H1 (cell line): ENCODE measurements around the gene JAKMIP1. TPM values are rescaled to one million over a fixed set of nuclear protein-coding genes. Genes with fewer than 3 reads are reported as not detected.

Experiments used
- CTCF ChIA-PET: fragments of 300-600 bp; sonication (Branson Sonifier 250); formaldehyde crosslinking; loops from one replicate; lab custom pipeline; 2021; ENCODE audit not compliant: partially characterized antibody; lab: Charles Lee
- POLR2A ChIA-PET: fragments of 300-600 bp; sonication (Branson Sonifier 250); formaldehyde crosslinking; loops from one replicate; lab custom pipeline; 2021; ENCODE audit warnings: inconsistent platforms; ENCODE audit not compliant: partially characterized antibody; lab: Charles Lee
- DNase-seq, 2 experiments: peaks; one replicate each; pipeline versions ENCODE4 v3.0.0 to v3.0.0-alpha.2; 2010 to 2022; ENCODE audit warnings: low spot score in 2 of 2, low read depth in 1 of 2, mixed read lengths in 1 of 2
- FAIRE-seq: peaks from 2 replicates; lab custom pipeline; 2011; peaks lifted over from hg19 to GRCh38; lab: Jason Lieb, UNC
- H2AFZ ChIP-seq: 2 replicates; pipeline ENCODE4 v1.8.1; 2012; ENCODE audit warnings: low read length, inconsistent platforms
- H2AK5ac ChIP-seq: 2 replicates; pipeline ENCODE4 v1.6.1; 2013; ENCODE audit warnings: low read depth, low read length
- H2BK120ac ChIP-seq: replicated peaks from 2 replicates; pipeline ENCODE3; 2013; ENCODE audit warnings: low read depth, low read length, inconsistent platforms
- H2BK12ac ChIP-seq: 2 replicates; pipeline ENCODE4 v1.6.1; 2013; ENCODE audit warnings: low read depth, low read length
- H2BK15ac ChIP-seq: 2 replicates; pipeline ENCODE4 v1.6.1; 2013; ENCODE audit warnings: low read length
- H2BK20ac ChIP-seq: 2 replicates; pipeline ENCODE4 v1.6.1; 2013; ENCODE audit warnings: low read length
- H2BK5ac ChIP-seq: 2 replicates; pipeline ENCODE4 v1.6.1; 2013; ENCODE audit warnings: low read depth, low read length
- H3K14ac ChIP-seq: 2 replicates; pipeline ENCODE4 v1.6.1; 2013; ENCODE audit warnings: inconsistent platforms; ENCODE audit not compliant: insufficient read length
- H3K18ac ChIP-seq: 2 replicates; pipeline ENCODE4 v1.6.1; 2013; ENCODE audit warnings: low read length; ENCODE audit errors: extremely low read depth
- H3K23ac ChIP-seq: 2 replicates; pipeline ENCODE4 v1.6.1; 2013; ENCODE audit warnings: inconsistent platforms; ENCODE audit not compliant: insufficient read length
- H3K23me2 ChIP-seq: 2 replicates; pipeline ENCODE4 v1.6.1; 2013; ENCODE audit warnings: low read depth, low read length
- H3K27ac ChIP-seq: 2 replicates; pipeline ENCODE4 v1.6.1; 2011; ENCODE audit warnings: low read depth, low read length, inconsistent platforms
- H3K27me3 ChIP-seq, 4 experiments: replicated peaks in 1 of 4; 1 replicate in 1 of 4; 2 replicates in 3 of 4; pipeline versions ENCODE4 v1.6.1 to v1.8.1; 2011 to 2013; ENCODE audit warnings: low read length in 3 of 4, mild to moderate bottlenecking in 3 of 4, inconsistent platforms in 2 of 4, mixed read lengths in 2 of 4, moderate library complexity in 1 of 4; ENCODE audit not compliant: control insufficient read depth in 3 of 4, insufficient read depth in 3 of 4; ENCODE audit errors: extremely low read depth in 1 of 4
- H3K36me3 ChIP-seq, 4 experiments: 2 replicates each; pipeline versions ENCODE4 v1.6.1 to v1.8.1; 2011 to 2013; ENCODE audit warnings: mild to moderate bottlenecking in 4 of 4, low read length in 3 of 4, moderate library complexity in 2 of 4, control low read depth in 1 of 4, inconsistent platforms in 1 of 4; ENCODE audit not compliant: insufficient read depth in 4 of 4, control insufficient read depth in 2 of 4
- H3K4ac ChIP-seq: replicated peaks from 2 replicates; pipeline ENCODE3; 2013; ENCODE audit warnings: low read length, low read depth, mixed read lengths, inconsistent platforms; ENCODE audit not compliant: insufficient read length
- H3K4me1 ChIP-seq, 4 experiments: replicated peaks in 1 of 4; 1 replicate in 1 of 4; 2 replicates in 3 of 4; pipeline versions ENCODE4 v1.6.1 to v1.8.1; 2011 to 2013; ENCODE audit warnings: low read length in 3 of 4, inconsistent platforms in 2 of 4, mixed read lengths in 1 of 4; ENCODE audit not compliant: insufficient read depth in 4 of 4, control insufficient read depth in 3 of 4
- H3K4me2 ChIP-seq, 2 experiments: 2 replicates each; pipeline versions ENCODE4 v1.6.1 to v1.8.1; 2011 to 2013; ENCODE audit warnings: low read depth in 2 of 2, low read length in 2 of 2, control low read depth in 1 of 2, inconsistent platforms in 1 of 2, mild to moderate bottlenecking in 1 of 2; ENCODE audit not compliant: insufficient read depth in 1 of 2
- H3K4me3 ChIP-seq, 4 experiments: fragments of 200-600, 300-600 bp in 1 of 4; sonication (generic), shearing (Covaris generic), sonication (Bioruptor Twin) in 1 of 4; 2 replicates each; pipeline versions ENCODE4 v1.5.1 to v1.8.1; 2011 to 2016; ENCODE audit warnings: low read length in 4 of 4, low read depth in 3 of 4, control low read depth in 2 of 4, inconsistent platforms in 2 of 4, mild to moderate bottlenecking in 2 of 4, mixed read lengths in 1 of 4, moderate library complexity in 1 of 4; ENCODE audit not compliant: insufficient read depth in 2 of 4; ENCODE audit errors: extremely low read depth in 1 of 4
- H3K56ac ChIP-seq: replicated peaks from 2 replicates; pipeline ENCODE3; 2013; ENCODE audit warnings: low read depth, mild to moderate bottlenecking, mixed read lengths, low read length, inconsistent platforms; ENCODE audit not compliant: insufficient read length
- H3K79me1 ChIP-seq: 2 replicates; pipeline ENCODE4 v1.6.1; 2013; ENCODE audit warnings: low read depth, low read length, control low read depth
- H3K79me2 ChIP-seq, 2 experiments: 2 replicates each; pipeline versions ENCODE4 v1.6.1 to v1.8.1; 2012 to 2013; ENCODE audit warnings: low read length in 2 of 2, mild to moderate bottlenecking in 2 of 2, inconsistent platforms in 1 of 2; ENCODE audit not compliant: insufficient read depth in 2 of 2, control insufficient read depth in 1 of 2
- H3K9ac ChIP-seq, 4 experiments: replicated peaks in 1 of 4; 1 replicate in 1 of 4; 2 replicates in 3 of 4; pipeline versions ENCODE4 v1.6.1 to v1.8.1; 2011 to 2013; ENCODE audit warnings: low read depth in 3 of 4, low read length in 3 of 4, control low read depth in 2 of 4, mild to moderate bottlenecking in 2 of 4, moderate library complexity in 2 of 4, inconsistent platforms in 1 of 4; ENCODE audit errors: extremely low read depth in 1 of 4
- H3K9me3 ChIP-seq, 2 experiments: 2 replicates each; pipeline versions ENCODE4 v1.6.1 to v1.8.1; 2012 to 2013; ENCODE audit warnings: mild to moderate bottlenecking in 2 of 2, moderate library complexity in 2 of 2, control low read depth in 1 of 2, inconsistent platforms in 1 of 2, low read depth in 1 of 2, low read length in 1 of 2, mixed read lengths in 1 of 2; ENCODE audit not compliant: insufficient read depth in 2 of 2
- H4K20me1 ChIP-seq, 2 experiments: replicated peaks in 1 of 2; 2 replicates each; pipeline versions ENCODE3 to v1.8.1; 2011 to 2013; ENCODE audit warnings: inconsistent platforms in 2 of 2, low read length in 2 of 2, mild to moderate bottlenecking in 1 of 2; ENCODE audit not compliant: insufficient read depth in 2 of 2, control insufficient read depth in 1 of 2
- H4K5ac ChIP-seq: 2 replicates; pipeline ENCODE4 v1.6.1; 2013; ENCODE audit warnings: low read length, low read depth, mixed read lengths, inconsistent platforms; ENCODE audit not compliant: insufficient read length
- H4K8ac ChIP-seq: 2 replicates; pipeline ENCODE4 v1.8.0; 2013; ENCODE audit warnings: mild to moderate bottlenecking, moderate library complexity, low read length, inconsistent platforms; ENCODE audit not compliant: insufficient read depth; ENCODE audit errors: extremely low read depth
- H4K91ac ChIP-seq: replicated peaks from 2 replicates; pipeline ENCODE3; 2013; ENCODE audit warnings: low read length, mixed read lengths, inconsistent platforms; ENCODE audit not compliant: insufficient read length
- BCL11A ChIP-seq, 2 experiments: IDR thresholded peaks; one replicate each; pipeline ENCODE4 v1.6.1; 2011; ENCODE audit warnings: low read depth in 2 of 2, low read length in 2 of 2, mild to moderate bottlenecking in 2 of 2
- CBX8 ChIP-seq: fragments of 300-800, 300-1000 bp; sonication (generic); IDR thresholded peaks from 2 replicates; pipeline ENCODE4 v1.7.1; 2016; ENCODE audit warnings: low read depth, low read length, borderline replicate concordance
- CTBP2 ChIP-seq: IDR thresholded peaks from 2 replicates; pipeline ENCODE4 v1.7.0; 2011; ENCODE audit warnings: borderline replicate concordance, mild to moderate bottlenecking, moderate library complexity, mixed read lengths, low read length; ENCODE audit not compliant: insufficient read depth, insufficient read length
- EP300 ChIP-seq, 2 experiments: IDR thresholded peaks; 1 replicate in 1 of 2; 2 replicates in 1 of 2; pipeline ENCODE4 v1.6.1; 2011 to 2012; ENCODE audit warnings: low read depth in 2 of 2, low read length in 2 of 2, mild to moderate bottlenecking in 2 of 2, borderline replicate concordance in 1 of 2, inconsistent platforms in 1 of 2, moderate library complexity in 1 of 2
- JUND ChIP-seq: IDR thresholded peaks from 2 replicates; pipeline ENCODE4 v1.6.1; 2011; ENCODE audit warnings: mild to moderate bottlenecking, improper control_type of control experiment, low read length
- KDM5A ChIP-seq: fragments of 200-600 bp; IDR thresholded peaks from 2 replicates; pipeline ENCODE4 v1.7.1; 2012; ENCODE audit warnings: mild to moderate bottlenecking, low read length, inconsistent platforms, mixed read lengths
- MAFK ChIP-seq: IDR thresholded peaks from 2 replicates; pipeline ENCODE4 v1.6.1; 2012; ENCODE audit warnings: low read depth, mild to moderate bottlenecking, improper control_type of control experiment, low read length
- NRF1 ChIP-seq: IDR thresholded peaks from 2 replicates; pipeline ENCODE4 v1.6.1; 2011; ENCODE audit warnings: mild to moderate bottlenecking, low read depth, low read length, improper control_type of control experiment
- POU5F1 ChIP-seq: IDR thresholded peaks from 2 replicates; pipeline ENCODE4 v1.6.1; 2011; ENCODE audit warnings: low read depth, mild to moderate bottlenecking, low read length, moderate library complexity
- RNF2 ChIP-seq: fragments of 200-900, 300-1000 bp; sonication (generic); IDR thresholded peaks from 2 replicates; pipeline ENCODE4 v1.7.1; 2016; ENCODE audit warnings: borderline replicate concordance, low read depth, mild to moderate bottlenecking, antibody characterized with exemption, low read length; ENCODE audit not compliant: poor library complexity, severe bottlenecking; ENCODE audit errors: missing control alignments
- SAP30 ChIP-seq: fragments of 300-600 bp; sonication (generic); IDR thresholded peaks from 2 replicates; pipeline ENCODE4 v1.7.1; 2012; ENCODE audit warnings: low read length, moderate library complexity, mild to moderate bottlenecking, inconsistent platforms; ENCODE audit not compliant: insufficient read depth, insufficient replicate concordance
- SIRT6 ChIP-seq: IDR thresholded peaks from one replicate; pipeline ENCODE4 v1.7.1; 2012; ENCODE audit warnings: low read length, inconsistent platforms
- TCF12 ChIP-seq: IDR thresholded peaks from 2 replicates; pipeline ENCODE4 v1.6.1; 2011; ENCODE audit warnings: low read depth, mild to moderate bottlenecking, low read length
- YY1 ChIP-seq: IDR thresholded peaks from 2 replicates; pipeline ENCODE4 v1.6.1; 2011; ENCODE audit warnings: low read depth, mild to moderate bottlenecking, low read length
- WGBS, 2 experiments: shearing (Covaris generic) in 1 of 2; methylation state at CpG; one replicate each; pipeline versions ENCODE4 v1.1.6 to v1.1.7; 2013 to 2015; ENCODE audit warnings: low lambda C conversion rate in 2 of 2, mixed read lengths in 2 of 2, inconsistent platforms in 1 of 2, low coverage in 1 of 2, missing lambda C conversion rate in 1 of 2; ENCODE audit not compliant: insufficient replicate concordance in 2 of 2, insufficient coverage in 1 of 2, insufficient read length in 1 of 2; ENCODE audit errors: extremely low coverage in 1 of 2, missing lambda C conversion rate in 1 of 2; 5-methylcytosine and 5-hydroxymethylcytosine counted together
- polyA plus RNA-seq, 7 experiments: library from polyadenylated mRNA; depleted of rRNA in 3 of 7; stranded (reverse) in 5 of 7; unstranded in 2 of 7; fragments of >200 nt in 5 of 7; fragments of 200-250 nt in 2 of 7; gene quantifications; 1 replicate in 5 of 7; 2 replicates in 1 of 7; 4 replicates in 1 of 7; pipeline versions ENCODE4 v1.2.1 to v1.2.3, GENCODE V29; 2011 to 2013; ENCODE audit warnings: missing spikeins in 2 of 7, mixed read lengths in 2 of 7
- total RNA-seq: library from RNA; stranded (reverse); fragmentation: NEBNext Ultra II Directional; extraction: Animal tissue kit (Norgen Biotek cat#: 25700); gene quantifications from 2 replicates; pipeline ENCODE4 v1.2.1, GENCODE V29; 2021

JAKMIP1 gene
- total and polyA plus RNA-seq, 2 of the 8 experiments (the other 6 are each of a cell fraction or from before 2014, with no cell fraction given), result 2.5 to 4.4 TPM

GRCh38 chr4:6233929-6234328, 33.6 kb upstream of the JAKMIP1 start:
- 96% methylated on average over 6 of the region's 6 CpGs; no CpG with 5 or more reads in 1 of the 2 experiments for WGBS, 2 experiments
- no peak overlapping the region for H2BK15ac ChIP-seq
- no peak overlapping the region for H2BK12ac ChIP-seq
- no peak overlapping the region for H2AK5ac ChIP-seq
- H2BK5ac ChIP-seq, result no peak overlapping the region; the same call in 1 of the 2 replicates
- H4K20me1 ChIP-seq, result no peaks in the 10 kb centered on the region
- H2BK20ac ChIP-seq, result no peak overlapping the region
- no peak overlapping the region for H3K27ac ChIP-seq
- H4K91ac ChIP-seq, result no peak overlapping the region
- no peak overlapping the region for H4K8ac ChIP-seq
- H2AFZ ChIP-seq, result no peak overlapping the region
- FAIRE-seq, result no peak
- H3K4me2 ChIP-seq, result no peak overlapping the region
- H3K9ac ChIP-seq, result no peak overlapping the region
- H3K4me3 ChIP-seq, result no peak overlapping the region
- no peaks in the 10 kb centered on the region for H3K79me1 ChIP-seq
- H2BK120ac ChIP-seq, result no peak overlapping the region
- no peak overlapping the region for H3K18ac ChIP-seq
- no peak overlapping the region for H3K23ac ChIP-seq
- no peaks in the 10 kb centered on the region for H3K9me3 ChIP-seq
- no peaks in the 10 kb centered on the region for H3K36me3 ChIP-seq
- no peaks in the 10 kb centered on the region for H3K79me2 ChIP-seq
- ChIA-PET CTCF (interaction anchor here (0.7 to 1.7 kb wide), 2 partner anchors 12 to 16 kb away, joined by 3 to 5 read pairs; no protein-coding TSS in a partner anchor), POLR2A (interaction anchor here (1.0 kb wide), 1 partner anchor 8 kb away, joined by 3 read pairs; no protein-coding TSS in a partner anchor)
- no peak overlapping the region for H4K5ac ChIP-seq
- no peak overlapping the region for H3K4ac ChIP-seq
- H3K14ac ChIP-seq, result no peak overlapping the region
- H3K56ac ChIP-seq, result no peak overlapping the region
- H3K23me2 ChIP-seq, result peaks cover 2% of the 10 kb centered on the region; the same call in 1 of the 2 replicates
- no peaks in the 10 kb centered on the region for H3K27me3 ChIP-seq
- H3K4me1 ChIP-seq, result no peaks in the 10 kb centered on the region; a peak in 1 of 7 replicates
- DNase-seq, result no peak
- TF ChIP-seq TCF12, result no peak
- TF ChIP-seq JUND, result no peak
- no peak for TF ChIP-seq RNF2
- TF ChIP-seq KDM5A, result no peak
- TF ChIP-seq EP300 (IDR thresholded peaks at IDR 0.05; ENCODE audit: borderline replicate concordance in 1 of 2, low read depth in 2 of 2, low read length in 2 of 2), result no peak
- no peak for TF ChIP-seq POU5F1
- TF ChIP-seq MAFK, result no peak
- TF ChIP-seq CTBP2, result no peak
- no peak for TF ChIP-seq SAP30
- TF ChIP-seq BCL11A (IDR thresholded peaks at IDR 0.05; ENCODE audit: low read depth in 2 of 2, low read length in 2 of 2), result no peak
- TF ChIP-seq SIRT6, result no peak
- TF ChIP-seq NRF1, result no peak
- TF ChIP-seq YY1, result no peak
- TF ChIP-seq CBX8, result no peak
